Prostate gland (tissue), 2 donors: ENCODE measurements around the gene RNF169. TPM values are rescaled to one million over a fixed set of nuclear protein-coding genes. Genes with fewer than 3 reads are reported as not detected.
A peak's percentile ranks its signal among the peaks of the same experiment; 100 is the strongest.

ENCODE experiments used
- DNase-seq: peaks from one replicate; pipeline ENCODE4 v3.0.0-alpha.2; 2019; ENCODE audit warnings: low spot score
- H3K27ac ChIP-seq, 2 donors: fragments of 200-600 bp; sonication (generic); 2 replicates each; pipeline ENCODE4 v1.5.1; 2017 to 2019
- H3K27me3 ChIP-seq: fragments of 200-600 bp; sonication (generic); replicated peaks from 2 replicates; pipeline ENCODE4 v1.5.1; 2019; ENCODE audit not compliant: insufficient read depth
- H3K36me3 ChIP-seq, 2 donors: fragments of 200-600 bp; sonication (generic); 1 replicate in 1 of 2; 2 replicates in 1 of 2; pipeline versions ENCODE4 v1.5.1 to v1.8.1; 2017 to 2019
- H3K4me1 ChIP-seq: fragments of 200-600 bp; sonication (generic); replicated peaks from 2 replicates; pipeline ENCODE4 v1.5.1; 2019
- H3K4me3 ChIP-seq, 2 donors: fragments of 200-600 bp; sonication (generic); 2 replicates each; pipeline ENCODE4 v1.5.1; 2017 to 2019
- H3K9me3 ChIP-seq: fragments of 200-600 bp; sonication (generic); 2 replicates; pipeline ENCODE4 v1.5.1; 2017
- POLR2A ChIP-seq: fragments of 450-650 bp; IDR thresholded peaks from one replicate; pipeline ENCODE4 v1.6.1; 2016; ENCODE audit warnings: antibody characterized with exemption, mild to moderate bottlenecking
- POLR2AphosphoS5 ChIP-seq: sonication (generic); formaldehyde crosslinking; IDR thresholded peaks from one replicate; pipeline ENCODE4 v1.6.1; 2017; ENCODE audit warnings: antibody characterized with exemption
- WGBS: methylation state at CpG from one replicate; pipeline ENCODE4 v1.1.5; 2018; 5-methylcytosine and 5-hydroxymethylcytosine counted together
- intact Hi-C: fragments of 100-400 bp; cut with DNase I; formaldehyde crosslinking; loops from one replicate; pipeline ENCODE4 v1.14.2; 2022
- total RNA-seq, 2 donors: library from RNA; depleted of rRNA; stranded (reverse); fragments of >200 nt; gene quantifications; one replicate each; pipeline ENCODE4 v1.1.0, GENCODE V29; 2016
- TF ChIP-seq, protein P1 (sequence below), 4 experiments: fragments of 200-600 bp in 2 of 4; fragments of 450-650 bp in 2 of 4; sonication (generic) in 2 of 4; IDR thresholded peaks; 1 replicate in 3 of 4; 2 replicates in 1 of 4; pipeline ENCODE4 v1.5.1; 2016 to 2019; ENCODE audit warnings: antibody characterized with exemption in 4 of 4, mild to moderate bottlenecking in 2 of 4, moderate library complexity in 2 of 4

Gene RNF169
- total RNA-seq, 2 donors from 2014 or later = 19.7 to 21.2 TPM

DNA sequence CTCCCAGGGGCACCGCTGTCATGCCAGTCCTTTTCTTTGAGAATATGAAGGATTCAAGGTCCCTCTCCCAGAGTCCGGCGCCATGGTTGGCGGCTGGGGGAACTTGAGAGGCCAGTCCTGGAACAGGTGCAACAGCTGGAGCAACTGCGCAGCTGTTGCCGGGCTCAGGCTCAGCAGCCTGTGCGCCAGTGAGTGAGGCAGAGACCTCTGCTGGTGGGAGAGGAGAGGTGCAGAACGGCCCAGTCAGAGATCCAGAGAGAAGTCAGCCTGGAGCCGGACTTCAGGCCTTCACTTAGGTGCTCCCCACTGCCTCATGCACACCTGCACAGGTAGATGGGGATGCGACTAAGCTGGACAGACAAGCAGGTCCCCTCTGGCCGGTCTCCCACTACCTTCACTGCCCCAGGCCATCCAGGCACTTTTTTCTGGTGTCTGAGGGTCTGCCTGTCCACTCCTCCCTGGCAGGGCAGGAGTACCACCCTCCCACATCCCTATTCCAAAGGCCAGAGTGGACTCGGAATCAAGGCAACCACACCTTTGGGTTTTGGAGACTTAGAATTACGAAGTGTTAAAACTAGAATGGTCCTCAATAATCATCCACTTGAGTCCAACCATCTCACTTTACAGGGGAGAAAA, 22.0 kb upstream of the RNF169 start:
- WGBS = 14% methylated on average over 13 of the region's 13 CpGs
- Histone ChIP-seq H3K36me3 (no peaks in the 10 kb centered on the region), H3K4me3 (no peak overlapping the region), H3K4me1 (no peaks in the 10 kb centered on the region), H3K9me3 (no peaks in the 10 kb centered on the region), H3K27ac (no peak overlapping the region), H3K27me3 (peaks cover 3% of the 10 kb centered on the region)
- peak; percentile 68 for DNase-seq
- TF ChIP-seq POLR2AphosphoS5 (peak; percentile 65), POLR2A (no peak)
- TF ChIP-seq, protein P1, sequence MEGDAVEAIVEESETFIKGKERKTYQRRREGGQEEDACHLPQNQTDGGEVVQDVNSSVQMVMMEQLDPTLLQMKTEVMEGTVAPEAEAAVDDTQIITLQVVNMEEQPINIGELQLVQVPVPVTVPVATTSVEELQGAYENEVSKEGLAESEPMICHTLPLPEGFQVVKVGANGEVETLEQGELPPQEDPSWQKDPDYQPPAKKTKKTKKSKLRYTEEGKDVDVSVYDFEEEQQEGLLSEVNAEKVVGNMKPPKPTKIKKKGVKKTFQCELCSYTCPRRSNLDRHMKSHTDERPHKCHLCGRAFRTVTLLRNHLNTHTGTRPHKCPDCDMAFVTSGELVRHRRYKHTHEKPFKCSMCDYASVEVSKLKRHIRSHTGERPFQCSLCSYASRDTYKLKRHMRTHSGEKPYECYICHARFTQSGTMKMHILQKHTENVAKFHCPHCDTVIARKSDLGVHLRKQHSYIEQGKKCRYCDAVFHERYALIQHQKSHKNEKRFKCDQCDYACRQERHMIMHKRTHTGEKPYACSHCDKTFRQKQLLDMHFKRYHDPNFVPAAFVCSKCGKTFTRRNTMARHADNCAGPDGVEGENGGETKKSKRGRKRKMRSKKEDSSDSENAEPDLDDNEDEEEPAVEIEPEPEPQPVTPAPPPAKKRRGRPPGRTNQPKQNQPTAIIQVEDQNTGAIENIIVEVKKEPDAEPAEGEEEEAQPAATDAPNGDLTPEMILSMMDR (IDR thresholded peaks at IDR 0.05) = peak; percentile 33 to 94 (median 84)
- intact Hi-C loops = loop anchor here (2.0 to 5.0 kb wide), 3 partner anchors 34 to 116 kb away; no protein-coding TSS in a partner anchor

DNA sequence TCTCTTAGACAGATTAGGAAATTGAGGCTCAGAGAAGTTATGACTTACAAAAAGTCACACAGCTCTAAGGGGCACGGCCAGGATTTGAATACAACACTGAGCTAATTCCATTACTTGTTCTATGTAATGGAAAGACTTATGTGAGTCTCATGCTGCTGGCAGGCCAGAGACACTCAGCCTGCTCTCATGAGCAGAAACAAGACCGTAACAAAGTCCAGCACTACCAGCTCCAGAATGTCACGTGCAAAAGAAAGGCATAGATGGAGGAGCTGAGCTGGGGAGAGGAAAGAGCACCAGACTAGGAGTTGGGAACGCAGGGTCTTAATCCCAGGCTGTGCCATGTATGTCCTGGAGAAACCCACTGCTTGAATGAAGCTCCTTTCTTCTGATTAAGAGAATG, 19.3 kb upstream of the RNF169 start:
- DNase-seq = no peak
- intact Hi-C loops = loop anchor here (5.0 kb wide), 2 partner anchors 37 to 97 kb away; no protein-coding TSS in a partner anchor
- Histone ChIP-seq H3K36me3 (no peaks in the 10 kb centered on the region), H3K4me3 (no peak overlapping the region), H3K27me3 (peaks cover 4% of the 10 kb centered on the region), H3K27ac (no peak overlapping the region), H3K9me3 (no peaks in the 10 kb centered on the region), H3K4me1 (no peaks in the 10 kb centered on the region)
- TF ChIP-seq POLR2A (no peak), POLR2AphosphoS5 (no peak)
- TF ChIP-seq, protein P1 (IDR thresholded peaks at IDR 0.05) = no peak
- WGBS = 77% methylated on average over 4 of the region's 4 CpGs

DNA sequence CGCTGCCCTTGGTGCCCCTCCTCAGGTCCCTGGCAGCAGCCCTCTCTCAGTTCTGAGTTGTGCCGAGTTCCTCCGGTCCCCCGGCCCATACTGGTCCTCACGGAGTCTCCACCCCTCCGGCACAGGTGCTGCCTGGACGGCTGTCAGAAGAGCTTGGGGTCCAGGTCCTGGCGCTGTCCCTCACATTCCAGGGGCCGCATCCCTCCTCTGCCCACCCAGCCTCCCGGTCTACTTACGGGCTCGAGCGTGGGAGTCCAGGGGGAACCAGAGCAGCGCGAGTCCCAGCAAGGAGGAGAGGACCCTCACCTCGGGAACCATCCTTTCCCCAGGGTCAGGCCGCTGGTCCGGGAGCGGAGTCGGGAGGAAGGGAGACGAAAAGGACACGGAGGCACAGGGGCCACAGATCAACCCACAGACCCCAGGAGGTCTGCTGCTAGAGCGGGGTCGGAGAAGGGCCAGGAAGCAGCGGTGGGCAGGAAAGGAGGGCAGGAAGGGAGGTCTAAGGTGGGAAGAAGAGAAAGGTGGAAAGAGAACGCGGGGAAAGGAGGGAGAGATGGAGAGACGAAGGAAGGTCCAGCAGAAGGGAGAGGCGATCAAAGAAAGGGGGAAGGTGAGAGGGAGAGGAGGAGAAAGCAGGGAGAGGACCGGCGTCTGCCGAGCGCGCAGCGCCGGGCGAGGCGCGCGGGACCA, 17.9 kb upstream of the RNF169 start:
- intact Hi-C loops = loop anchor here (10.0 kb wide), 1 partner anchor 276 kb away; no protein-coding TSS in a partner anchor
- Histone ChIP-seq H3K27me3 (peaks cover 4% of the 10 kb centered on the region), H3K27ac (no peak overlapping the region), H3K4me3 (no peak overlapping the region), H3K36me3 (no peaks in the 10 kb centered on the region), H3K4me1 (no peaks in the 10 kb centered on the region), H3K9me3 (no peaks in the 10 kb centered on the region)
- no peak for DNase-seq
- TF ChIP-seq POLR2AphosphoS5 = no peak
- no peak for TF ChIP-seq POLR2A
- TF ChIP-seq, protein P1 (IDR thresholded peaks at IDR 0.05) = no peak
- WGBS = 3% methylated on average over 40 of the region's 40 CpGs

- Histone ChIP-seq H3K9me3 (no peaks in the 10 kb centered on the region), H3K27ac (no peak within 1 kb of the TSS), H3K4me1 (no peaks in the 10 kb centered on the region), H3K4me3 (peak within 1 kb of the TSS; percentile 11 to 18), H3K36me3 (no peaks in the 10 kb centered on the region), H3K27me3 (peaks cover 4% of the 10 kb centered on the region)
- TF ChIP-seq, protein P1 (IDR thresholded peaks at IDR 0.05) = no peak
- TF ChIP-seq POLR2AphosphoS5 = no peak
- TF ChIP-seq POLR2A = no peak
- WGBS = 11% methylated on average over 63 of the region's 69 CpGs
- intact Hi-C loops = loop anchor here (10.0 kb wide), 1 partner anchor 277 kb away; no protein-coding TSS in a partner anchor
- no peak for DNase-seq
Measured at GRCh38 chr11:74731301-74732094, 17.2 kb upstream of the RNF169 start, which contains the start of gene CHRDL2. Gene CHRDL2 (minus strand): TSS chr11:74731426. CDS start chr11:74730888, 538 bp downstream.
